ENCODE measurements around the gene PPP1R12C. TPM values are rescaled to one million over a fixed set of nuclear protein-coding genes. Genes with fewer than 3 reads are reported as not detected.
"Not testable (repeated sequence)": the region's sequence is repeated elsewhere in the genome, so short reads cannot be mapped to it uniquely, and the experiment has no call there.

PPP1R12C gene
- total RNA-seq, 2 experiments from 2014 or later = 123 to 136 TPM

DNA sequence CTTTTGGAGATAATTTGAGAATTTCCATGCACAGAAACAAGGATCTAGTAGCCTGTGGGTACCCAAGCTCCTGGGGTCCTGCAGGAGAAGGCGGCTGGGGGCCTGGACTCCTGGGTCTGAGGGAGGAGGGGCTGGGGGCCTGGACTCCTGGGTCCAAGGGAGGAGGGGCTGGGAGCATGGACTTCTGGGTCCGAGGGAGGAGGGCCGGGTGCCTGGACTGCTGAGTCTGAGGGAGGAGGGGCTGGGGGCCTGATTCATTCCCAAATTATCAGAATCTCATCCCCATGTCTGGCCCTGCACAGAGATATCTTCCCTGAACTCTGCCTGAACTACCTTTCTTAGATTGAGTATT lies 54.0 kb downstream of the PPP1R12C start:
- peaks cover 0 to 7% of the 10 kb centered on the region in 2 experiments for H3K9me3 ChIP-seq (ENCODE audit: control insufficient read depth in 1 of 2, insufficient read depth in 1 of 2, low read length in 2 of 2)
- peak overlapping the region in 1 of 2 donors; percentile 29 for H3K27ac ChIP-seq (ENCODE audit: low read depth in 1 of 2, low read length in 2 of 2)
- ChIA-PET POLR2A (interaction anchor here (0.6 to 2.5 kb wide), 11 partner anchors 10 to 615 kb away, joined by 3 to 9 read pairs (median 5); partner anchors contain the start of genes EPS8L1, LENG8, PPP1R12C and ZNF628), CTCF (interaction anchor here (0.8 kb wide), 1 partner anchor 25 kb away, joined by 4 read pairs; no protein-coding TSS in a partner anchor)
- Mint-ChIP-seq H3K4me3 (peak overlapping the region; percentile 82), H3K9me3 (no peaks in the 10 kb centered on the region), H3K4me1 (ENCODE audit: low read depth) (peaks cover 5% of the 10 kb centered on the region), H3K27ac (peak overlapping the region; percentile 73), H3K36me3 (ENCODE audit: low read depth) (peaks cover 13% of the 10 kb centered on the region), H3K27me3 (peaks cover 30% of the 10 kb centered on the region)
- H3K36me3 ChIP-seq (ENCODE audit: insufficient read depth, low read length) = peaks cover 9% of the 10 kb centered on the region
- no peak for DNase-seq
- peak overlapping the region; percentile 60 for H3K4me3 ChIP-seq (ENCODE audit: low read length)
- ATAC-seq (ENCODE audit: poor library complexity) = no peak
- intact Hi-C loops (cut with DNase I, micrococcal nuclease) = loop anchor here in 1 of 2 experiments (1.0 to 2.0 kb wide), 2 partner anchors 17 to 54 kb away; partner anchors contain the start of gene PPP1R12C
- TF ChIP-seq CTCF (IDR thresholded peaks at IDR 0.05) = no peak
- H3K27me3 ChIP-seq (ENCODE audit: control insufficient read depth in 1 of 2, insufficient read depth in 2 of 2, low read length in 2 of 2) = peaks cover 13 to 21% of the 10 kb centered on the region in 2 experiments
- H3K4me1 ChIP-seq (ENCODE audit: insufficient read depth, low read length) = peaks cover 22% of the 10 kb centered on the region

DNA sequence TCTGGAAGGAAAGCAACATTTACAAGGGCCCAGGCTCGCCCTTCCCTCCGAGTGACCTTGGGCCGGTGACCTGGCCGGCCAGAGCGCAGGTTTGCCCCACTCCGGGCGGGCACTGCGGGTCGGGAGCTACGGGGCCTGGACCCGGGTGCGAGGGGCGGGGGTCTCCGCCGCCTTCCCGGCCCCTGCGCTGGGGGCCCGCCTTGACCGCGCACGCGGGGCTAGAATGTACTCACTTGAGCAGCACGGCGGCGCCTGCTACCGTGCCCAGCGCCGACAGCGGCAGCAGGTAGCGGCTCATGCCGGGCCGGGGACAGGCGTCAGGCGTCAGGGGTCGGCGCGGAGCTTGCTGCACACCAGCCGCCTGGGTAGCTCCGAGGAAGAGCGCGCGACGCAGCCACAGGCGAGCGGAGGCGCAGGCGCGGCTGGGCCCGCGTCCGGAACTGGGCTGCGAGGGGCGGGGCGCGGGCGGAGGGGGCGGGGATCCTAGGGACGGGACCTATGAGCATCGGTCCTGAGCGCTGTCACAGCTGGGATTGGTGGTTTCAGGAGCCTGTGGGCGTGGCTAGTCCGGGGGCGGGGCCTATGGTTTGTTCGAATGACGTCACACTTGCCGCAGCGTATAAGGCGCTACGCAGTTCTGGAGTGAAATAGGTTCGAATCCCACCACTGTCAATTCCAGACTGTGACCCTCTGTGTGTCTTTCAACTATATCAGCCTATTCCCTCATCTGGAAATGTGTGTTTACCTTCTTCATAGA lies 54.5 kb downstream of the PPP1R12C start, which contains the start of gene RDH13:
RDH13 (minus strand) TSS at position 414 of the 757 bp plus-strand sequence; CDS start at position 298, 116 bp downstream.
- Mint-ChIP-seq H3K4me3 (peak within 1 kb of the TSS; percentile 82), H3K36me3 (ENCODE audit: low read depth) (peaks cover 17% of the 10 kb centered on the region), H3K27ac (peak within 1 kb of the TSS; percentile 73), H3K9me3 (no peaks in the 10 kb centered on the region), H3K4me1 (ENCODE audit: low read depth) (peaks cover 5% of the 10 kb centered on the region), H3K27me3 (peaks cover 25% of the 10 kb centered on the region)
- peak within 1 kb of the TSS; percentile 60 for H3K4me3 ChIP-seq (ENCODE audit: low read length)
- peaks cover 22% of the 10 kb centered on the region for H3K4me1 ChIP-seq (ENCODE audit: insufficient read depth, low read length)
- peak; percentile 99 for ATAC-seq (ENCODE audit: poor library complexity)
- CTCF ChIA-PET = interaction anchor here (0.8 kb wide), 1 partner anchor 26 kb away, joined by 4 read pairs; no protein-coding TSS in a partner anchor
- peaks cover 10 to 18% of the 10 kb centered on the region in 2 experiments for H3K27me3 ChIP-seq (ENCODE audit: control insufficient read depth in 1 of 2, insufficient read depth in 2 of 2, low read length in 2 of 2)
- peak within 1 kb of the TSS; percentile 21 to 29 for H3K27ac ChIP-seq (ENCODE audit: low read depth in 1 of 2, low read length in 2 of 2)
- DNase-seq = peak; percentile 95 to 99 (median 97)
- POLR2A ChIA-PET = interaction anchor here (0.5 to 2.5 kb wide), 12 partner anchors 10 to 614 kb away, joined by 3 to 9 read pairs (median 5); partner anchors contain the start of genes EPS8L1, LENG8, PPP1R12C and ZNF628
- peaks cover 10% of the 10 kb centered on the region for H3K36me3 ChIP-seq (ENCODE audit: insufficient read depth, low read length)
- no peak for TF ChIP-seq CTCF (IDR thresholded peaks at IDR 0.05)
- peaks cover 0 to 7% of the 10 kb centered on the region in 2 experiments for H3K9me3 ChIP-seq (ENCODE audit: control insufficient read depth in 1 of 2, insufficient read depth in 1 of 2, low read length in 2 of 2)
- intact Hi-C loops (cut with DNase I, micrococcal nuclease) = loop anchor here in 1 of 2 experiments (1.0 to 2.0 kb wide), 2 partner anchors 18 to 54 kb away; partner anchors contain the start of gene PPP1R12C

GRCh38 chr19:55060287-55060686 lies 57.1 kb downstream of the PPP1R12C start:
- peaks cover 36% of the 10 kb centered on the region for H3K36me3 Mint-ChIP-seq (ENCODE audit: low read depth)
- H3K36me3 ChIP-seq (ENCODE audit: insufficient read depth, low read length) = peaks cover 27% of the 10 kb centered on the region
- H3K9me3 ChIP-seq (ENCODE audit: control insufficient read depth in 1 of 2, insufficient read depth in 1 of 2, low read length in 2 of 2); H3K4me1 Mint-ChIP-seq (ENCODE audit: low read depth); H3K27me3 Mint-ChIP-seq; ATAC-seq (ENCODE audit: poor library complexity); intact Hi-C loops (cut with DNase I, micrococcal nuclease); H3K27ac Mint-ChIP-seq; H3K27ac ChIP-seq (ENCODE audit: low read depth in 1 of 2, low read length in 2 of 2); DNase-seq; H3K27me3 ChIP-seq (ENCODE audit: control insufficient read depth in 1 of 2, insufficient read depth in 2 of 2, low read length in 2 of 2); H3K9me3 Mint-ChIP-seq; H3K4me3 ChIP-seq (ENCODE audit: low read length); POLR2A ChIA-PET; CTCF ChIA-PET: not testable (repeated sequence)
- peak overlapping the region; percentile 11 for H3K4me3 Mint-ChIP-seq
- peaks cover 22% of the 10 kb centered on the region for H3K4me1 ChIP-seq (ENCODE audit: insufficient read depth, low read length)

Measured in CD4-positive, alpha-beta T cell (primary cell).